ENCODE measurements around the gene POLRMT. TPM values are rescaled to one million over a fixed set of nuclear protein-coding genes. Genes with fewer than 3 reads are reported as not detected.

POLRMT gene
- total and polyA plus RNA-seq, 9 donors: 13.5 to 52.3 (median 40.6) TPM

DNA sequence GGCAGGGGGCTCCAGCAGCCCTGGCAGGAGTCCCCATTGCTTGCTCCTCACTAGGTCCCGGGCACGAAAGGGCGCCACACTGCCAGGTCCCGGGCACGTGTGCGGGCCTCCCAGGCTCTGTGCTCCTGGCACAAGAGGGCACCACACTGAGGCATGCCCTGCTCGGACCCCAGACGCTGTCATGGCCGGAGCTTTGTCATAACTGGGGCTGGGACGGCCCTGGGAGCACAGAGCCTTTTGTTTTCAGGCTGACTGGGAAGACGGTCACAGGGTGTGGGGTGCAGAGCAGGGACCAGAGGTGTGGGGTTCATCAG is 53.5 kb downstream of the POLRMT start:
- TF ChIP-seq, protein P1, sequence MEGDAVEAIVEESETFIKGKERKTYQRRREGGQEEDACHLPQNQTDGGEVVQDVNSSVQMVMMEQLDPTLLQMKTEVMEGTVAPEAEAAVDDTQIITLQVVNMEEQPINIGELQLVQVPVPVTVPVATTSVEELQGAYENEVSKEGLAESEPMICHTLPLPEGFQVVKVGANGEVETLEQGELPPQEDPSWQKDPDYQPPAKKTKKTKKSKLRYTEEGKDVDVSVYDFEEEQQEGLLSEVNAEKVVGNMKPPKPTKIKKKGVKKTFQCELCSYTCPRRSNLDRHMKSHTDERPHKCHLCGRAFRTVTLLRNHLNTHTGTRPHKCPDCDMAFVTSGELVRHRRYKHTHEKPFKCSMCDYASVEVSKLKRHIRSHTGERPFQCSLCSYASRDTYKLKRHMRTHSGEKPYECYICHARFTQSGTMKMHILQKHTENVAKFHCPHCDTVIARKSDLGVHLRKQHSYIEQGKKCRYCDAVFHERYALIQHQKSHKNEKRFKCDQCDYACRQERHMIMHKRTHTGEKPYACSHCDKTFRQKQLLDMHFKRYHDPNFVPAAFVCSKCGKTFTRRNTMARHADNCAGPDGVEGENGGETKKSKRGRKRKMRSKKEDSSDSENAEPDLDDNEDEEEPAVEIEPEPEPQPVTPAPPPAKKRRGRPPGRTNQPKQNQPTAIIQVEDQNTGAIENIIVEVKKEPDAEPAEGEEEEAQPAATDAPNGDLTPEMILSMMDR (IDR thresholded peaks at IDR 0.05): no peak
- TF ChIP-seq EP300 (IDR thresholded peaks at IDR 0.05) (no peak), POLR2A (IDR thresholded peaks at IDR 0.05) (no peak)
- H3K27ac ChIP-seq: no peak overlapping the region
- no peaks in the 10 kb centered on the region for H3K27me3 ChIP-seq
- no peaks in the 10 kb centered on the region for H3K36me3 ChIP-seq
- intact Hi-C loops (cut with DNase I): loop anchor here in 1 of 4 donors (5.0 kb wide), 1 partner anchor 47 kb away; the partner anchor contains the start of gene CDC34
- H3K9me3 ChIP-seq: no peaks in the 10 kb centered on the region
- H3K4me1 ChIP-seq (ENCODE audit: insufficient read depth): peaks cover 25% of the 10 kb centered on the region
- 78 to 95% (median 90%) methylated on average over 9 to 11 of the region's 11 CpGs for WGBS, 3 donors
- no peak overlapping the region for H3K4me3 ChIP-seq
- no peak for DNase-seq

DNA sequence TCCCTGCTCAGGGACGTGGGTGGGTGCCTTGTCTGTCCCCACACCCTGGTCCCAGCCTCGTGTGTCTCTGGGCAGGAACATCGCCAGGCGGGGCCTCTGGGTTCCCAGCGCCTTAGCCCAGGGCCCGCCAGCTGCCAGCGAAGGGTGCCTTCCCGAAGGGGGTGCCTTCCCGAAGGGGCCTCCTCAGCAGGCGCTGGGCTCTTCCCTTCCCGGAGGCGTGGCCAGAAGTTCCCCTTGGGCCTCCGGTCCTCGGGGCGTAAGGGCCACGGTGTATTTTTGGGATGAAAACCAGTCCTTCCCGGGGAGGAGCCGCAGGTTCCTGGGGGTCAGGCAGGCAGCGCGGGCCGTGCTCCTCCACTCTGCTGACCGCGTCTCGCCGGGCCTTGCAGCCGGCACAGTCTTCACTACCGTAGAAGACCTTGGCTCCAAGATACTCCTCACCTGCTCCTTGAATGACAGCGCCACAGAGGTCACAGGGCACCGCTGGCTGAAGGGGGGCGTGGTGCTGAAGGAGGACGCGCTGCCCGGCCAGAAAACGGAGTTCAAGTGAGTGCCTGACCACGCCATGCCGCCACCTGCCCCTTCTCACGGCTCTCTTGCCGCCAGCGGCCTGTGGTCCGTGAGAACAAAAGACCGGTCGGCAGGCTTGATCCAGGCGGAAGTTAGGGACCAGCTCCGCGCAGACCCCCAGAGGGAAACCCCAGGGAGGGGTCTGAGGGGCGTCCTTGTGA is 54.1 kb downstream of the POLRMT start:
- no peaks in the 10 kb centered on the region for H3K36me3 ChIP-seq
- no peak for TF ChIP-seq POLR2A (IDR thresholded peaks at IDR 0.05)
- no peak overlapping the region for H3K4me3 ChIP-seq
- intact Hi-C loops (cut with DNase I): loop anchor here in 1 of 4 donors (5.0 kb wide), 1 partner anchor 47 kb away; the partner anchor contains the start of gene CDC34
- H3K9me3 ChIP-seq: no peaks in the 10 kb centered on the region
- peaks cover 26% of the 10 kb centered on the region for H3K4me1 ChIP-seq (ENCODE audit: insufficient read depth)
- 86 to 90% (median 88%) methylated on average over 46 of the region's 46 CpGs for WGBS, 3 donors
- H3K27ac ChIP-seq: no peak overlapping the region
- no peaks in the 10 kb centered on the region for H3K27me3 ChIP-seq
- no peak for DNase-seq

DNA sequence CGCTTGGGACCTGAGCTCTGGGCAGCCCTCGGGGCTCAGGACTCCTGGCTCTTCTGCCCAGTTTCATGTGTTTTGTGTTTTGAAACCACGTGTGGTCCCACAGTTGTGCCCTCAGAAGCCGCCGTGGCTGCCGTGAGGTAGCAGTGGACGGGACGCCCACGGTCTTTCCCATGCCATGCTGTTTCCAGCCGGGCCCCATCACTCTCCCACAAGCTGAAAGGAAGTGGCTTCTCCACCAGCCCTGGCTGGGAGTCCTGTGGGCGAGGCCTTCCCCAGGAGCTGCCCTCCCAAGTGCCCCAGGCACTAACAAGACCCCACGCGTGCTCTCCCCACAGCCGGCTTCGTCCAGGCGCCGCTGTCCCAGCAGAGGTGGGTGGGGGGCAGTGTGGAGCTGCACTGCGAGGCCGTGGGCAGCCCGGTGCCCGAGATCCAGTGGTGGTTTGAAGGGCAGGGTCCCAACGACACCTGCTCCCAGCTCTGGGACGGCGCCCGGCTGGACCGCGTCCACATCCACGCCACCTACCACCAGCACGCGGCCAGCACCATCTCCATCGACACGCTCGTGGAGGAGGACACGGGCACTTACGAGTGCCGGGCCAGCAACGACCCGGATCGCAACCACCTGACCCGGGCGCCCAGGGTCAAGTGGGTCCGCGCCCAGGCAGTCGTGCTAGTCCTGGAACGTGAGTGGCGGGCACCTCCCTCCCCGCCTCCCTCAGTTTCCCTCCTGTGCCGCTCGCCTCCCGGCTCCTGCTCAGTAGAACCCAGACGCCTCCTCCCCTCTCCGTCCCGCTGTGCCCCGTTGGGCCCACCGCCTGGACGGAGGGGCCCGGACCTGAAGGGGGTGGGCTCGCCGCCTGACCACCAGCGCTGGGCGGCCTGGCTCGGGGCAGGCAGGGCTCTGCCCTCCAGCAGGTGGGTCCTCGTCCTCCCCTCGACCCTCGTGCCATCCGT is 55.6 kb downstream of the POLRMT start:
- no peaks in the 10 kb centered on the region for H3K36me3 ChIP-seq
- intact Hi-C loops (cut with DNase I): loop anchor here in 1 of 4 donors (5.0 kb wide), 1 partner anchor 45 kb away; the partner anchor contains the start of gene CDC34
- TF ChIP-seq EP300 (IDR thresholded peaks at IDR 0.05): no peak
- TF ChIP-seq POLR2A (IDR thresholded peaks at IDR 0.05): no peak
- TF ChIP-seq, protein P1 (IDR thresholded peaks at IDR 0.05): no peak

DNA sequence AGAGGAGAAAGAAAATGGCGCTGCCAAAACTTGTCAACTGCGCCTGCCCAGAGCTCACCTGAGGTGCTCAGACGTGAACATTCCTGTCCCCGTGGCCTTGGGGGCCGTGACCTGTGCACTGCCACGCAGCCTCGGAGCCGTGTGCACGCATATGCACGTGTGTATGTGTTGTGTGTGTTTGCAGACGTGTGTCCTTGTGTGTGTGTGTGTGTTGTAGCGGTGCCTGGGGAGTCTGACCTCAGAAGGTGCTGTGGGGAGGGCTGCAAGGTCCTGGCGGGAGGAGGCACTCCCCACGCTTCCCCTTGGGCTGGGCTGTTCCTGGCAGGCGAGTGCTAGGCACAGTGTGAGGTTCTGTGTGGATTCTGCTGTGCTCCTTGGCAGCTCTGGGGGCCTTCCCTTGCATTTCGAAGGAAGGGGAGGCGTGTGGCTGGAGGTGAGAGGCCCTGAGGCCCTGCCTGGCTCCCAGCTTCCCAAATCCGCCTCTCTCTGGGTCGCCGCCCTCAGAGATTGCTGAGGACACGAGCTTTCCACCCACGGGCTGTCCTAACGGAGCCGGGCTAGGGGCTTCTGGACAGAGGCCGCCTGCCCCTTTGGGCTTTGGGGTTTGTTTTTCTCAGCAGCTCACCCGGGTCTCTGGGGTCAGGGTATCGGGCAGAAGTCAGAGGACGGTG is 56.4 kb downstream of the POLRMT start:
- intact Hi-C loops (cut with DNase I): loop anchor here in 1 of 4 donors (5.0 kb wide), 1 partner anchor 45 kb away; the partner anchor contains the start of gene CDC34
- no peak for DNase-seq
- Histone ChIP-seq H3K27me3 (no peaks in the 10 kb centered on the region), H3K9me3 (no peaks in the 10 kb centered on the region), H3K36me3 (no peaks in the 10 kb centered on the region), H3K4me1 (ENCODE audit: insufficient read depth) (peaks cover 29% of the 10 kb centered on the region), H3K27ac (no peak overlapping the region), H3K4me3 (no peak overlapping the region)
- WGBS, 3 donors: 80 to 83% (median 81%) methylated on average over 28 of the region's 28 CpGs
- TF ChIP-seq, protein P1 (IDR thresholded peaks at IDR 0.05): no peak
- no peak for TF ChIP-seq POLR2A (IDR thresholded peaks at IDR 0.05)

More for the DNA sequence above, 55.6 kb downstream of the POLRMT start:
- no peak for DNase-seq
- Histone ChIP-seq H3K27me3 (no peaks in the 10 kb centered on the region), H3K27ac (no peak overlapping the region), H3K9me3 (no peaks in the 10 kb centered on the region), H3K4me1 (ENCODE audit: insufficient read depth) (peaks cover 29% of the 10 kb centered on the region), H3K4me3 (no peak overlapping the region)
- 87 to 89% (median 87%) methylated on average over 66 of the region's 66 CpGs for WGBS, 3 donors
